Ovary (tissue), 3 donors: Measurements from ENCODE around the gene RAPH1.
"Not testable (repeated sequence)": the region's sequence is repeated elsewhere in the genome, so short reads cannot be mapped to it uniquely, and the experiment has no call there.

Source experiments
- CTCF ChIP-seq, 3 donors: fragments of 450-650 bp in 2 of 3; fragments of 200-600 bp in 1 of 3; IDR thresholded peaks; one replicate each; pipeline versions ENCODE4 v1.5.1 to v1.8.0; 2016 to 2022; ENCODE audit warnings: antibody characterized with exemption in 3 of 3, mild to moderate bottlenecking in 1 of 3
- EP300 ChIP-seq: sonication (generic); formaldehyde crosslinking; IDR thresholded peaks from one replicate; pipeline ENCODE4 v1.6.1; 2017; ENCODE audit warnings: antibody characterized with exemption
- POLR2A ChIP-seq: fragments of 450-650 bp; IDR thresholded peaks from one replicate; pipeline ENCODE4 v1.6.1; 2017; ENCODE audit warnings: antibody characterized with exemption, mild to moderate bottlenecking, moderate library complexity
- donor health status: DM: no; HTN: no; CAD: no.

- TF ChIP-seq CTCF (IDR thresholded peaks at IDR 0.05); POLR2A; EP300: not testable (repeated sequence)
Observed at GRCh38 chr2:203536586-203536951, 1.5 kb upstream of the RAPH1 start.
